WTC11 (cell line): Measurements from ENCODE around the gene NPB. TPM values are rescaled to one million over a fixed set of nuclear protein-coding genes. Genes with fewer than 3 reads are reported as not detected.
A peak's percentile ranks its signal among the peaks of the same experiment; 100 is the strongest.

Experiments used
- ATAC-seq: fragments of 200-7000 bp; cut with Tn5 transposase; 2 replicates; pipeline ENCODE4 v1.10.0; 2021; ENCODE audit warnings: mild to moderate bottlenecking, moderate library complexity
- CTCF ChIA-PET: fragments of 300-600 bp; sonication (Branson Sonifier 250); formaldehyde crosslinking; loops from one replicate; lab custom pipeline; 2021; ENCODE audit warnings: antibody characterized with exemption; lab: Charles Lee
- POLR2A ChIA-PET: fragments of 350-600 bp; sonication (Branson Sonifier 250); formaldehyde crosslinking; loops from one replicate; lab custom pipeline; 2021; ENCODE audit warnings: antibody characterized with exemption; lab: Charles Lee
- DNase-seq: peaks from one replicate; pipeline ENCODE4 v3.0.0; 2021; ENCODE audit warnings: low spot score
- H3K27ac Mint-ChIP-seq: 2 replicates; pipeline ENCODE4 v1.8.0; 2021; ENCODE audit warnings: mixed read lengths
- H3K27me3 Mint-ChIP-seq: 2 replicates; pipeline ENCODE4 v1.8.0; 2021; ENCODE audit warnings: low read depth, mild to moderate bottlenecking, moderate library complexity, mixed read lengths
- H3K36me3 Mint-ChIP-seq: 2 replicates; pipeline ENCODE4 v1.8.0; 2021; ENCODE audit warnings: mixed read lengths
- H3K4me1 Mint-ChIP-seq: 2 replicates; pipeline ENCODE4 v1.8.0; 2022; ENCODE audit warnings: mixed read lengths
- H3K4me3 Mint-ChIP-seq: 2 replicates; pipeline ENCODE4 v1.8.0; 2021; ENCODE audit warnings: mild to moderate bottlenecking, moderate library complexity, mixed read lengths
- H3K9me3 Mint-ChIP-seq: 2 replicates; pipeline ENCODE4 v1.8.0; 2021; ENCODE audit warnings: mixed read lengths
- AR ChIP-seq: fragments of 250-450 bp; sonication (Bioruptor Pico); IDR thresholded peaks from 2 replicates; pipeline ENCODE4 v1.9.0; 2021; ENCODE audit warnings: mild to moderate bottlenecking
- ATF3 ChIP-seq: sonication (generic); formaldehyde crosslinking; conservative IDR thresholded peaks from 2 replicates; pipeline ENCODE4 v1.8.1; 2022; ENCODE audit warnings: mild to moderate bottlenecking, missing genetic modification reagents
- ATF6 ChIP-seq: sonication (generic); formaldehyde crosslinking; IDR thresholded peaks from 2 replicates; pipeline ENCODE4 v1.8.1; 2023; ENCODE audit warnings: mild to moderate bottlenecking, missing genetic modification reagents
- CDX4 ChIP-seq: fragments of 250-450 bp; sonication (Bioruptor Pico); IDR thresholded peaks from 2 replicates; pipeline ENCODE4 v1.9.0; 2021; ENCODE audit warnings: moderate library complexity, mild to moderate bottlenecking, inconsistent platforms, borderline replicate concordance
- E2F1 ChIP-seq: sonication (generic); formaldehyde crosslinking; IDR thresholded peaks from 2 replicates; pipeline ENCODE4 v1.8.0; 2022; ENCODE audit warnings: mild to moderate bottlenecking, missing genetic modification reagents
- ERG ChIP-seq: fragments of 250-450 bp; sonication (Bioruptor Pico); IDR thresholded peaks from 2 replicates; pipeline ENCODE4 v1.8.0; 2021; ENCODE audit warnings: mild to moderate bottlenecking
- ESRRA ChIP-seq: sonication (generic); formaldehyde crosslinking; IDR thresholded peaks from 2 replicates; pipeline ENCODE4 v1.8.1; 2022; ENCODE audit warnings: mild to moderate bottlenecking, missing genetic modification reagents, borderline replicate concordance
- FOXK1 ChIP-seq: sonication (generic); formaldehyde crosslinking; IDR thresholded peaks from 2 replicates; pipeline ENCODE4 v1.8.0; 2022; ENCODE audit warnings: mild to moderate bottlenecking, moderate library complexity, missing genetic modification reagents
- GABPB1 ChIP-seq: sonication (generic); formaldehyde crosslinking; IDR thresholded peaks from 2 replicates; pipeline ENCODE4 v1.8.1; 2023; ENCODE audit warnings: mild to moderate bottlenecking, missing genetic modification reagents
- JUN ChIP-seq: sonication (generic); formaldehyde crosslinking; IDR thresholded peaks from 2 replicates; pipeline ENCODE4 v1.8.0; 2023; ENCODE audit warnings: mild to moderate bottlenecking, missing genetic modification reagents
- NR1H2 ChIP-seq: sonication (generic); formaldehyde crosslinking; IDR thresholded peaks from 2 replicates; pipeline ENCODE4 v1.9.0; 2021; ENCODE audit warnings: mild to moderate bottlenecking, moderate library complexity, missing genetic modification reagents
- NR2C2 ChIP-seq: sonication (generic); formaldehyde crosslinking; IDR thresholded peaks from 2 replicates; pipeline ENCODE4 v1.8.0; 2022; ENCODE audit warnings: mild to moderate bottlenecking, missing genetic modification reagents
- OVOL2 ChIP-seq: fragments of 250-450 bp; sonication (Bioruptor Pico); IDR thresholded peaks from 2 replicates; pipeline ENCODE4 v1.9.0; 2021; ENCODE audit warnings: mild to moderate bottlenecking, borderline replicate concordance
- SOX15 ChIP-seq: fragments of 250-450 bp; sonication (Bioruptor Pico); IDR thresholded peaks from 2 replicates; pipeline ENCODE4 v1.9.0; 2021; ENCODE audit warnings: mild to moderate bottlenecking
- TP53 ChIP-seq: sonication (generic); formaldehyde crosslinking; IDR thresholded peaks from 2 replicates; pipeline ENCODE4 v1.8.1; 2023; ENCODE audit warnings: mild to moderate bottlenecking, missing genetic modification reagents
- ZNF121 ChIP-seq: sonication (generic); formaldehyde crosslinking; IDR thresholded peaks from 2 replicates; pipeline ENCODE4 v1.8.0; 2023; ENCODE audit warnings: missing genetic modification reagents
- ZNF138 ChIP-seq: sonication (generic); formaldehyde crosslinking; conservative IDR thresholded peaks from 2 replicates; pipeline ENCODE4 v1.8.1; 2022; ENCODE audit warnings: mild to moderate bottlenecking, moderate library complexity, missing genetic modification reagents
- ZNF317 ChIP-seq: sonication (generic); formaldehyde crosslinking; IDR thresholded peaks from 2 replicates; pipeline ENCODE4 v1.8.1; 2023; ENCODE audit warnings: low read depth, mild to moderate bottlenecking, moderate library complexity, missing genetic modification reagents, borderline replicate concordance
- ZNF416 ChIP-seq: fragments of 250-450 bp; sonication (Bioruptor Pico); IDR thresholded peaks from 2 replicates; pipeline ENCODE4 v1.9.0; 2021; ENCODE audit warnings: mild to moderate bottlenecking, inconsistent platforms
- total RNA-seq: library from RNA; stranded (reverse); gene quantifications from 3 replicates; pipeline ENCODE4 v1.2.3, GENCODE V29; 2021

NPB gene
- total RNA-seq, 1 experiment from 2014 or later: 1.9 TPM

- TF ChIP-seq ATF6 (no peak), ZNF416 (CRISPR knock-in tag) (no peak), TP53 (CRISPR knock-in tag) (no peak), CDX4 (no peak), E2F1 (CRISPR knock-in tag) (no peak), GABPB1 (CRISPR knock-in tag) (no peak), NR2C2 (no peak), JUN (CRISPR knock-in tag) (no peak), ATF3 (no peak), OVOL2 (no peak), SOX15 (CRISPR knock-in tag) (no peak), AR (no peak)
These were observed 11.4 kb upstream of the NPB start (continued) for GRCh38 chr17:81890447-81891302.

- ATAC-seq: no peak
- TF ChIP-seq ERG (CRISPR knock-in tag) (no peak), FOXK1 (CRISPR knock-in tag) (no peak), ZNF138 (CRISPR knock-in tag) (no peak)
- TF ChIP-seq, all 79 proteins: peak for 0
- Mint-ChIP-seq H3K36me3 (peaks cover 40% of the 10 kb centered on the region), H3K9me3 (no peaks in the 10 kb centered on the region), H3K27ac (peak overlapping the region; percentile 99), H3K27me3 (no peaks in the 10 kb centered on the region), H3K4me1 (peaks cover 11% of the 10 kb centered on the region), H3K4me3 (peak overlapping the region; percentile 88)
- CTCF ChIA-PET: interaction anchor here (1.8 kb wide), 1 partner anchor 21 kb away, joined by 16 read pairs; no protein-coding TSS in a partner anchor
- DNase-seq: no peak
- POLR2A ChIA-PET: interaction anchor here (0.9 to 1.3 kb wide), 2 partner anchors 11 to 21 kb away, joined by 6 read pairs; partner anchors contain the start of genes ARHGDIA and NPB
These were observed 10.8 kb upstream of the NPB start for GRCh38 chr17:81891303-81891552.

GRCh38 chr17:81895400-81895799, 6.6 kb upstream of the NPB start:
- ChIA-PET POLR2A (no interaction called here), CTCF (no interaction called here)
- no peaks in the 10 kb centered on the region; the same call in 1 of the 2 replicates for H3K27me3 Mint-ChIP-seq
- H3K4me1 Mint-ChIP-seq: peaks cover under 1% of the 10 kb centered on the region; the same call in 1 of the 2 replicates
- peaks cover 26% of the 10 kb centered on the region for H3K36me3 Mint-ChIP-seq
- no peak overlapping the region for H3K27ac Mint-ChIP-seq
- DNase-seq (no peak), ATAC-seq (no peak)
- no peak overlapping the region for H3K4me3 Mint-ChIP-seq
- TF ChIP-seq ZNF317 (CRISPR knock-in tag) (no peak), NR1H2 (CRISPR knock-in tag) (no peak), ESRRA (CRISPR knock-in tag) (no peak), ZNF121 (CRISPR knock-in tag) (no peak)
- H3K9me3 Mint-ChIP-seq: no peaks in the 10 kb centered on the region
